ENCODE measurements around the gene USH2A. TPM values are rescaled to one million over a fixed set of nuclear protein-coding genes. Genes with fewer than 3 reads are reported as not detected.

Gene USH2A
- total RNA-seq, 2 donors from 2014 or later, result 0.62 to 3.1 TPM

DNA sequence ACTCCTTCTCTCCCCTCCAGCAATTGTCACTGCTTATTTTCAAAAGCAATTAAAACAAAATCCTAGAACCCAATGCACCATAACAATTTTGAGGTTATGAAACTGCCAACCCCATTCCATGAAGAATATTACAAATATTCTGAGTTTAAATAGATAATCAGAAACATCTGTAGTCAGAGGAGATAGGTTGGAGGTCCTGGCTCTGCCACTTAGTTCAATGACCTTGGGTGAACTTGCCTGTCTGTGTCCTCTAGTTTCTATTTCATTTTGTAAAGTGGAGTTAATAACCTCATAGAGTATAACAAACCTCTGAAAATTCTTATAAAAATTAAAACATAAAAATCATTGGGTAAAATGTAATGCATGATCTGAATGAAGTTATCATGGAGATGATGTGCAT, 691.5 kb downstream of the USH2A start:
- Histone ChIP-seq H3K36me3 (ENCODE audit: control insufficient read depth, insufficient read depth, low read length) (no peaks in the 10 kb centered on the region), H3K9me3 (ENCODE audit: control insufficient read depth, low read length) (no peaks in the 10 kb centered on the region), H3K27me3 (ENCODE audit: control insufficient read depth, insufficient read depth, low read length, poor library complexity, severe bottlenecking) (no peaks in the 10 kb centered on the region), H3K9ac (ENCODE audit: extremely low read depth, low read length, poor library complexity, severe bottlenecking) (no peak overlapping the region), H3K4me1 (ENCODE audit: control insufficient read depth, insufficient read depth, low read length) (no peaks in the 10 kb centered on the region), H3K4me3 (ENCODE audit: low read length) (no peak overlapping the region), H3K27ac (ENCODE audit: low read depth, low read length) (no peak overlapping the region)
- Mint-ChIP-seq H3K9me3 (peaks cover 11% of the 10 kb centered on the region), H3K36me3 (ENCODE audit: low read depth) (peaks cover 3% of the 10 kb centered on the region), H3K4me1 (no peaks in the 10 kb centered on the region), H3K27ac (no peak overlapping the region), H3K4me3 (no peak overlapping the region), H3K27me3 (ENCODE audit: insufficient read depth) (no peaks in the 10 kb centered on the region)
- no peak for DNase-seq
- TF ChIP-seq CTCF (conservative IDR thresholded peaks at IDR 0.05), result no peak

DNA sequence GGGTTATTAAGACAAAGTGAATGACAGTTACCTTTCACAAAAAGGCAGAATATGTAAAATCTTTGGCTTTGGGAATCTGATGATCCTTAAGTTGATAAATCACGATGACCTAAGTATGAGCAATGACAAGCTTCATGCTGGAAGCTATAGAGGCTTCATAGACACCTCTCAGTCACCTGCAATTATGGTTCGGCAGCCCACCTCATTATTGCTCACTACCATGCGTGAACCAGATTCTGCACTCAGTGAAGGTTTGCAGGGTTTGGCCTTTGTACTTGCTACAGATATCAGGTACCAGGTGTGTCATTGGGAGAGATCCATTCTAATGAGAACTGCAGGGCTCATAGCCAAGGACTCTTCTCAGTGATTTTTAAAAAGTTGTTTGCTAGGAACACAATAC, 692.6 kb downstream of the USH2A start:
- no peaks in the 10 kb centered on the region for H3K4me1 Mint-ChIP-seq
- WGBS, 2 experiments (ENCODE audit: insufficient coverage in 1 of 2, insufficient read length in 1 of 2), result 89 to 98% methylated on average over 3 of the region's 3 CpGs
- Histone ChIP-seq H3K36me3 (ENCODE audit: control insufficient read depth, insufficient read depth, low read length) (no peaks in the 10 kb centered on the region), H3K27me3 (ENCODE audit: control insufficient read depth, insufficient read depth, low read length, poor library complexity, severe bottlenecking) (no peaks in the 10 kb centered on the region), H3K27ac (ENCODE audit: low read depth, low read length) (no peak overlapping the region), H3K4me3 (ENCODE audit: low read length) (no peak overlapping the region), H3K4me1 (ENCODE audit: control insufficient read depth, insufficient read depth, low read length) (no peaks in the 10 kb centered on the region), H3K9me3 (ENCODE audit: control insufficient read depth, low read length) (no peaks in the 10 kb centered on the region), H3K9ac (ENCODE audit: extremely low read depth, low read length, poor library complexity, severe bottlenecking) (no peak overlapping the region)
- peaks cover 11% of the 10 kb centered on the region for H3K9me3 Mint-ChIP-seq
- H3K4me3 Mint-ChIP-seq, result no peak overlapping the region
- TF ChIP-seq CTCF (conservative IDR thresholded peaks at IDR 0.05), result no peak
- peaks cover 3% of the 10 kb centered on the region for H3K36me3 Mint-ChIP-seq (ENCODE audit: low read depth)
- H3K27me3 Mint-ChIP-seq (ENCODE audit: insufficient read depth), result no peaks in the 10 kb centered on the region
- no peak for DNase-seq
- H3K27ac Mint-ChIP-seq, result no peak overlapping the region

DNA sequence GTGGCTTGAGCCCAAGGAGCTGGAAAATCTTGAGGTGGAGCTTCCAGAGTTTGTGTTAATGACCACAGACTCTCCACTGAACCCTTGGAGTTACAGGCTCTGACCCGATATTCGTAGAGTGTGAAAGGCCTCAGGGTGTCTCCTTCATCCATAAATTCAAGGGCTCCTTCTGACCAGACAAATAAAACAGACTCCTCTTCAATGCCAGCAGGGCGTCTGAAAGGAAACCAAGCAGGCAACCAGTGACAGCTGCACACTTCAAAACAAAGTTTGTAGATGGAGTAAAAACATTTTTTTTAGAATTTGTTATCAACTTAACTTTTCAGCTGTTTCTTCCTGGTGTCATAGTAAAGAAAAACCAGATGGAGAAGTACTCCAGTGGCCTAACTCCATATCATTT, 695.1 kb downstream of the USH2A start:
- H3K36me3 Mint-ChIP-seq (ENCODE audit: low read depth), result no peaks in the 10 kb centered on the region
- H3K9me3 ChIP-seq (ENCODE audit: control insufficient read depth, low read length), result no peaks in the 10 kb centered on the region
- no peak for TF ChIP-seq CTCF (conservative IDR thresholded peaks at IDR 0.05)
- 80 to 89% methylated on average over 1 to 3 of the region's 3 CpGs for WGBS, 2 experiments (ENCODE audit: insufficient coverage in 1 of 2, insufficient read length in 1 of 2)
- no peaks in the 10 kb centered on the region for H3K9me3 Mint-ChIP-seq
- DNase-seq, result no peak
- H3K4me1 Mint-ChIP-seq, result no peaks in the 10 kb centered on the region
- no peak overlapping the region for H3K4me3 ChIP-seq (ENCODE audit: low read length)
- no peaks in the 10 kb centered on the region for H3K4me1 ChIP-seq (ENCODE audit: control insufficient read depth, insufficient read depth, low read length)
- H3K9ac ChIP-seq (ENCODE audit: extremely low read depth, low read length, poor library complexity, severe bottlenecking), result no peak overlapping the region
- no peaks in the 10 kb centered on the region for H3K36me3 ChIP-seq (ENCODE audit: control insufficient read depth, insufficient read depth, low read length)
- H3K27me3 ChIP-seq (ENCODE audit: control insufficient read depth, insufficient read depth, low read length, poor library complexity, severe bottlenecking), result no peaks in the 10 kb centered on the region
- no peak overlapping the region for H3K27ac ChIP-seq (ENCODE audit: low read depth, low read length)
- H3K27ac Mint-ChIP-seq, result no peak overlapping the region
- no peak overlapping the region for H3K4me3 Mint-ChIP-seq
- no peaks in the 10 kb centered on the region for H3K27me3 Mint-ChIP-seq (ENCODE audit: insufficient read depth)

Data from endodermal cell (in vitro differentiated cells).